ENCODE measurements around the gene CACNA1C.

The CACNA1C gene

GRCh38 chr12:2642176-2642892 is 589.5 kb downstream of the CACNA1C start:
- DNase-seq, result no peak

GRCh38 chr12:2642896-2643425 is 590.2 kb downstream of the CACNA1C start:
- DNase-seq, result no peak

- no peak for DNase-seq
Measured at GRCh38 chr12:2643576-2644135, 590.9 kb downstream of the CACNA1C start.

GRCh38 chr12:2644683-2645405 is 592.1 kb downstream of the CACNA1C start:
- no peak for DNase-seq

GRCh38 chr12:2645460-2645859 is 592.7 kb downstream of the CACNA1C start:
- DNase-seq, result no peak

- no peak for DNase-seq
Measured at GRCh38 chr12:2646341-2646740, 593.6 kb downstream of the CACNA1C start.

GRCh38 chr12:2647186-2647585 is 594.4 kb downstream of the CACNA1C start:
- no peak for DNase-seq

- DNase-seq, result no peak
Measured at GRCh38 chr12:2648406-2648805, 595.6 kb downstream of the CACNA1C start.

- no peak for DNase-seq
Measured at GRCh38 chr12:2649201-2650030, 596.6 kb downstream of the CACNA1C start.

- no peak for DNase-seq
Measured at GRCh38 chr12:2650261-2651067, 597.7 kb downstream of the CACNA1C start.

- DNase-seq, result no peak
Measured at GRCh38 chr12:2651068-2651965, 598.5 kb downstream of the CACNA1C start.

- DNase-seq, result no peak
Measured at GRCh38 chr12:2652011-2652400, 599.2 kb downstream of the CACNA1C start.

GRCh38 chr12:2652401-2653081 is 599.8 kb downstream of the CACNA1C start:
- DNase-seq, result no peak

GRCh38 chr12:2653461-2653965 is 600.7 kb downstream of the CACNA1C start:
- DNase-seq, result no peak

- DNase-seq, result no peak
Measured at GRCh38 chr12:2654311-2654710, 601.5 kb downstream of the CACNA1C start.

GRCh38 chr12:2654741-2655140 is 602.0 kb downstream of the CACNA1C start:
- DNase-seq, result no peak

- DNase-seq, result no peak
Measured at GRCh38 chr12:2662524-2662923, 609.7 kb downstream of the CACNA1C start.

GRCh38 chr12:2664721-2665577 is 612.2 kb downstream of the CACNA1C start:
- no peak for DNase-seq

- DNase-seq, result no peak
Measured at GRCh38 chr12:2666411-2666810, 613.6 kb downstream of the CACNA1C start.
